HepG2 (cell line): Measurements from ENCODE around the gene CPSF4. TPM values are rescaled to one million over a fixed set of nuclear protein-coding genes. Genes with fewer than 3 reads are reported as not detected.
A peak's percentile ranks its signal among the peaks of the same experiment; 100 is the strongest.

Experiments
- AKAP8 ChIP-seq: sonication (generic); formaldehyde crosslinking; IDR thresholded peaks from 2 replicates; pipeline ENCODE4 v1.5.1; 2020; ENCODE audit warnings: mild to moderate bottlenecking, missing genetic modification reagents
- DNMT3B ChIP-seq: conservative IDR thresholded peaks from 2 replicates; pipeline ENCODE4 v1.6.1; 2016; ENCODE audit warnings: missing biosample characterization, control low read depth
- ELF3 ChIP-seq: IDR thresholded peaks from 2 replicates; pipeline ENCODE4 v1.6.1; 2016; ENCODE audit warnings: missing genetic modification reagents, missing compliant biosample characterization
- KLF12 ChIP-seq: sonication (generic); formaldehyde crosslinking; IDR thresholded peaks from 2 replicates; pipeline ENCODE4 v1.4.0; 2020; ENCODE audit warnings: missing genetic modification reagents, borderline replicate concordance
- MEIS1 ChIP-seq: sonication (generic); formaldehyde crosslinking; IDR thresholded peaks from 2 replicates; pipeline ENCODE4 v1.9.0; 2021; ENCODE audit warnings: mild to moderate bottlenecking, missing genetic modification reagents, moderate library complexity, borderline replicate concordance
- MIER3 ChIP-seq: IDR thresholded peaks from 2 replicates; pipeline ENCODE4 v1.6.1; 2016; ENCODE audit warnings: missing compliant biosample characterization, borderline replicate concordance
- NRL ChIP-seq: sonication (generic); formaldehyde crosslinking; IDR thresholded peaks from 2 replicates; pipeline ENCODE4 v1.5.0; 2020; ENCODE audit warnings: missing genetic modification reagents, mild to moderate bottlenecking, moderate library complexity, borderline replicate concordance
- ZBTB21 ChIP-seq: sonication (generic); formaldehyde crosslinking; IDR thresholded peaks from 2 replicates; pipeline ENCODE4 v1.4.0; 2020; ENCODE audit warnings: missing genetic modification reagents
- ZNF20 ChIP-seq: sonication (generic); formaldehyde crosslinking; IDR thresholded peaks from 2 replicates; pipeline ENCODE4 v1.4.0; 2020; ENCODE audit warnings: mild to moderate bottlenecking, moderate library complexity, missing genetic modification reagents
- ZNF235 ChIP-seq: sonication (generic); formaldehyde crosslinking; IDR thresholded peaks from 2 replicates; pipeline ENCODE4 v1.8.1; 2023; ENCODE audit warnings: mild to moderate bottlenecking, missing genetic modification reagents, borderline replicate concordance
- ZNF337 ChIP-seq: sonication (generic); formaldehyde crosslinking; IDR thresholded peaks from 2 replicates; pipeline ENCODE4 v1.5.1; 2020; ENCODE audit warnings: missing genetic modification reagents, low read depth, mild to moderate bottlenecking, borderline replicate concordance
- ZNF354B ChIP-seq: sonication (generic); formaldehyde crosslinking; IDR thresholded peaks from 2 replicates; pipeline ENCODE4 v1.8.0; 2022; ENCODE audit warnings: mild to moderate bottlenecking, missing genetic modification reagents
- ZNF614 ChIP-seq: IDR thresholded peaks from 2 replicates; pipeline ENCODE4 v1.6.1; 2018; ENCODE audit warnings: missing biosample characterization, missing genetic modification reagents, inconsistent platforms, borderline replicate concordance
- ZSCAN25 ChIP-seq: sonication (generic); formaldehyde crosslinking; IDR thresholded peaks from 2 replicates; pipeline ENCODE4 v1.8.0; 2022; ENCODE audit warnings: mild to moderate bottlenecking, missing genetic modification reagents
- polyA plus RNA-seq, 8 experiments: library from polyadenylated mRNA; depleted of rRNA in 3 of 8; stranded (reverse) in 7 of 8; unstranded in 1 of 8; fragments of >200 nt; fragmentation: Illumina TruSeq in 4 of 8; extraction: Trizol in 4 of 8; gene quantifications; 2 replicates each; pipeline versions ENCODE4 v1.2.1 to v1.2.3, GENCODE V29; 2011 to 2016; ENCODE audit warnings: low read depth in 4 of 8, missing spikeins in 1 of 8, mixed read lengths in 1 of 8; ENCODE audit not compliant: insufficient read depth in 1 of 8
- total RNA-seq, 5 experiments: library from RNA; depleted of rRNA; stranded (reverse); fragments of >200 nt; fragmentation: Illumina TruSeq; extraction: Trizol; gene quantifications; 2 replicates each; pipeline ENCODE4 v1.2.3, GENCODE V29; 2016; ENCODE audit warnings: low read depth in 1 of 5
- TF ChIP-seq, protein P1 (sequence below): sonication (generic); formaldehyde crosslinking; IDR thresholded peaks from 2 replicates; pipeline ENCODE4 v1.4.0; 2020; ENCODE audit warnings: missing genetic modification reagents, mild to moderate bottlenecking, borderline replicate concordance
- TF ChIP-seq, protein P2 (sequence below): sonication (generic); formaldehyde crosslinking; IDR thresholded peaks from 2 replicates; pipeline ENCODE4 v1.4.0; 2020; ENCODE audit warnings: missing genetic modification reagents
- TF ChIP-seq, protein P3 (sequence below): sonication (generic); formaldehyde crosslinking; IDR thresholded peaks from 2 replicates; pipeline ENCODE4 v1.8.1; 2023; ENCODE audit warnings: mild to moderate bottlenecking, missing genetic modification reagents
- TF ChIP-seq, protein P4 (sequence below): sonication (generic); formaldehyde crosslinking; IDR thresholded peaks from 2 replicates; pipeline ENCODE4 v1.4.0; 2020; ENCODE audit warnings: low read depth, mild to moderate bottlenecking, missing genetic modification reagents

CPSF4 gene
- total and polyA plus RNA-seq, 2 of the 13 experiments (the other 11 are each of a cell fraction or from before 2014, with no cell fraction given), result 34.1 to 49.6 TPM

DNA sequence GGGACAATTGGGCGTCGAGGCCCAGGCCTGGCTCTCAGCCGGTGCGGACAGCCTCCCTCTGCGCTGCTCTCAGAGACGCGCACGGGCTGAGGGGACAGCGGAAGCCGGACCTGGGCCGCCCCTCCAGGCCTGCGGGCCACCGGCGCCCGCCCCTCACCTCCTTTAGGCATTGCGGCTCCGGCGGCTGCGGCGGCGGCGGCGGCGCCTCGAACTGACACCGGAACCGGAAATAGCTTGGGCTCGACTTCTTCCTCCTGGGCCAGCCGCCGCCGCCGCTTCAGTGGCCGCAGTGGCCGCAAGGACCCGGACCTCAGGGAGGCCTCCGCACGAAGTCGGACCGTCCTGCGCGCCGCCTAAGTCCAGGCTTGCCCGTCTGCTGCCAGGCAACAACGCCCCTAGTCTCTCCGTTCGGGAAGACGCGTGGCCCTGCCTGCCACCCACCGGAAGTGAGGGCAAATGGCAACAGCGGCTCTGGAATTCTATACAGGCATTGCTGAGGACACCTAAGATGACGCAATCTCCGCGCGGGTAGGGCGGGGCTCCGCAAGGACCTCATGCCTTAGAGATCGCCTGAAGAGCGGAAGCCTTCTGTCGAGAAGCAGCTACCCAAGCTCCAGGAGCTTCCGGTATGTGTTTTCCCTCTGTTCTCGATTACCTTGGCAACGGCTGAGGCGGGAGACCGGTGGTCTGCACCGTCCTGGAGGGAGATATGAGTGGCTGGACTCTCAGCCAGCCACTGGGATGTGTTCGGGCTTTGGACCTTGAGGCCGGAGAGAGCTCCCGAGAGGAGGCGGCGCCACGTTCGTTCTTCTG lies 30.2 kb upstream of the CPSF4 start, which contains the start of the genes BUD31 and PDAP1 (continued):
- TF ChIP-seq, protein P1, sequence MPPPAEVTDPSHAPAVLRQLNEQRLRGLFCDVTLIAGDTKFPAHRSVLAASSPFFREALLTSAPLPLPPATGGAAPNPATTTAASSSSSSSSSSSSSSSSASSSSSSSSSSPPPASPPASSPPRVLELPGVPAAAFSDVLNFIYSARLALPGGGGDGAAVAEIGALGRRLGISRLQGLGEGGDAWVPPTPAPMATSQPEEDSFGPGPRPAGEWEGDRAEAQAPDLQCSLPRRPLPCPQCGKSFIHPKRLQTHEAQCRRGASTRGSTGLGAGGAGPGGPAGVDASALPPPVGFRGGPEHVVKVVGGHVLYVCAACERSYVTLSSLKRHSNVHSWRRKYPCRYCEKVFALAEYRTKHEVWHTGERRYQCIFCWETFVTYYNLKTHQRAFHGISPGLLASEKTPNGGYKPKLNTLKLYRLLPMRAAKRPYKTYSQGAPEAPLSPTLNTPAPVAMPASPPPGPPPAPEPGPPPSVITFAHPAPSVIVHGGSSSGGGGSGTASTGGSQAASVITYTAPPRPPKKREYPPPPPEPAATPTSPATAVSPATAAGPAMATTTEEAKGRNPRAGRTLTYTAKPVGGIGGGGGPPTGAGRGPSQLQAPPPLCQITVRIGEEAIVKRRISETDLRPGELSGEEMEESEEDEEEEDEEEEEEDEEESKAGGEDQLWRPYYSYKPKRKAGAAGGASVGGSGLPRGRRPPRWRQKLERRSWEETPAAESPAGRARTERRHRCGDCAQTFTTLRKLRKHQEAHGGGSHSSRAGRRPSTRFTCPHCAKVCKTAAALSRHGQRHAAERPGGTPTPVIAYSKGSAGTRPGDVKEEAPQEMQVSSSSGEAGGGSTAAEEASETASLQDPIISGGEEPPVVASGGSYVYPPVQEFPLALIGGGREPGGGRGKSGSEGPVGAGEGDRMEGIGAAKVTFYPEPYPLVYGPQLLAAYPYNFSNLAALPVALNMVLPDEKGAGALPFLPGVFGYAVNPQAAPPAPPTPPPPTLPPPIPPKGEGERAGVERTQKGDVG (CRISPR knock-in tag), result peak; percentile 61; the same call in 1 of the 2 replicates
- TF ChIP-seq AKAP8 (CRISPR knock-in tag) (peak; percentile 41), MIER3 (peak; percentile 63; the same call in 1 of the 2 replicates), NRL (CRISPR knock-in tag) (peak; percentile 90; the same call in 1 of the 2 replicates), MEIS1 (CRISPR knock-in tag) (peak; percentile 72; the same call in 1 of the 2 replicates), ZNF354B (CRISPR knock-in tag) (0 out of 2 replicates have a peak, but pooled peaks have one; percentile 84), ZNF614 (CRISPR knock-in tag) (peak; percentile 92; the same call in 1 of the 2 replicates), ZSCAN25 (CRISPR knock-in tag) (no peak), ZNF20 (CRISPR knock-in tag) (no peak), ZNF235 (no peak), ZNF337 (CRISPR knock-in tag) (peak; percentile 68; the same call in 1 of the 2 replicates), DNMT3B (no peak), KLF12 (CRISPR knock-in tag) (no peak; the same call in 1 of the 2 replicates), ZBTB21 (CRISPR knock-in tag) (peak; percentile 76), ELF3 (CRISPR knock-in tag) (peak; percentile 82)
- TF ChIP-seq, protein P2, sequence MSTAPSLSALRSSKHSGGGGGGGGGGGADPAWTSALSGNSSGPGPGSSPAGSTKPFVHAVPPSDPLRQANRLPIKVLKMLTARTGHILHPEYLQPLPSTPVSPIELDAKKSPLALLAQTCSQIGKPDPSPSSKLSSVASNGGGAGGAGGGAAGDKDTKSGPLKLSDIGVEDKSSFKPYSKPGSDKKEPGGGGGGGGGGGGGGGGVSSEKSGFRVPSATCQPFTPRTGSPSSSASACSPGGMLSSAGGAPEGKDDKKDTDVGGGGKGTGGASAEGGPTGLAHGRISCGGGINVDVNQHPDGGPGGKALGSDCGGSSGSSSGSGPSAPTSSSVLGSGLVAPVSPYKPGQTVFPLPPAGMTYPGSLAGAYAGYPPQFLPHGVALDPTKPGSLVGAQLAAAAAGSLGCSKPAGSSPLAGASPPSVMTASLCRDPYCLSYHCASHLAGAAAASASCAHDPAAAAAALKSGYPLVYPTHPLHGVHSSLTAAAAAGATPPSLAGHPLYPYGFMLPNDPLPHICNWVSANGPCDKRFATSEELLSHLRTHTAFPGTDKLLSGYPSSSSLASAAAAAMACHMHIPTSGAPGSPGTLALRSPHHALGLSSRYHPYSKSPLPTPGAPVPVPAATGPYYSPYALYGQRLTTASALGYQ (CRISPR knock-in tag), result no peak
- TF ChIP-seq, protein P3, sequence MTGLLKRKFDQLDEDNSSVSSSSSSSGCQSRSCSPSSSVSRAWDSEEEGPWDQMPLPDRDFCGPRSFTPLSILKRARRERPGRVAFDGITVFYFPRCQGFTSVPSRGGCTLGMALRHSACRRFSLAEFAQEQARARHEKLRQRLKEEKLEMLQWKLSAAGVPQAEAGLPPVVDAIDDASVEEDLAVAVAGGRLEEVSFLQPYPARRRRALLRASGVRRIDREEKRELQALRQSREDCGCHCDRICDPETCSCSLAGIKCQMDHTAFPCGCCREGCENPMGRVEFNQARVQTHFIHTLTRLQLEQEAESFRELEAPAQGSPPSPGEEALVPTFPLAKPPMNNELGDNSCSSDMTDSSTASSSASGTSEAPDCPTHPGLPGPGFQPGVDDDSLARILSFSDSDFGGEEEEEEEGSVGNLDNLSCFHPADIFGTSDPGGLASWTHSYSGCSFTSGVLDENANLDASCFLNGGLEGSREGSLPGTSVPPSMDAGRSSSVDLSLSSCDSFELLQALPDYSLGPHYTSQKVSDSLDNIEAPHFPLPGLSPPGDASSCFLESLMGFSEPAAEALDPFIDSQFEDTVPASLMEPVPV (CRISPR knock-in tag), result 0 out of 2 replicates have a peak, but pooled peaks have one; percentile 68
- TF ChIP-seq, protein P4, sequence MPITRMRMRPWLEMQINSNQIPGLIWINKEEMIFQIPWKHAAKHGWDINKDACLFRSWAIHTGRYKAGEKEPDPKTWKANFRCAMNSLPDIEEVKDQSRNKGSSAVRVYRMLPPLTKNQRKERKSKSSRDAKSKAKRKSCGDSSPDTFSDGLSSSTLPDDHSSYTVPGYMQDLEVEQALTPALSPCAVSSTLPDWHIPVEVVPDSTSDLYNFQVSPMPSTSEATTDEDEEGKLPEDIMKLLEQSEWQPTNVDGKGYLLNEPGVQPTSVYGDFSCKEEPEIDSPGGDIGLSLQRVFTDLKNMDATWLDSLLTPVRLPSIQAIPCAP, result no peak
